Airway epithelial cell (primary cell): ENCODE measurements around the gene PDIA2. TPM values are rescaled to one million over a fixed set of nuclear protein-coding genes. Genes with fewer than 3 reads are reported as not detected.

Experiments
- total RNA-seq: library from RNA; depleted of rRNA; stranded (reverse); fragments of >200 nt; gene quantifications from 2 replicates; pipeline ENCODE4 v1.2.3, GENCODE V29; 2015

The PDIA2 gene
- total RNA-seq: 0.37 TPM in 1 of 2 replicates, not detected in the other

GRCh38 chr16:283033-283805, at the start of gene PDIA2:
Gene PDIA2 (plus strand): TSS chr16:283164. CDS start chr16:283170, 6 bp downstream.

GRCh38 chr16:234468-235305, 48.3 kb upstream of the PDIA2 start, which contains the start of gene FAM234A:
Gene FAM234A (plus strand): TSS chr16:234821. CDS start chr16:254414, 19,593 bp downstream.

GRCh38 chr16:275786-276232, 7.2 kb upstream of the PDIA2 start, which contains the start of gene RGS11:
Gene RGS11 (minus strand): TSS chr16:275944. CDS start chr16:275911, 33 bp downstream.

GRCh38 chr16:280552-280951, 2.4 kb upstream of the PDIA2 start, which contains the start of gene ARHGDIG:
Gene ARHGDIG (plus strand): TSS chr16:280591. CDS start chr16:280681, 90 bp downstream.

Other genes with a start within 250 kb of the PDIA2 start
- gene POLR3K, start 229.6 kb upstream of the PDIA2 start, total RNA-seq: 9.4 and 11.3 TPM in 2 replicates
- 38.7 and 44.4 TPM in 2 replicates for gene SNRNP25, start 229.3 kb upstream of the PDIA2 start, total RNA-seq
- 26.2 and 31.6 TPM in 2 replicates for gene RHBDF1, start 210.5 kb upstream of the PDIA2 start, total RNA-seq
- gene MPG, start 204.9 kb upstream of the PDIA2 start, total RNA-seq: 91.7 and 140 TPM in 2 replicates
- gene NPRL3, start 144.5 kb upstream of the PDIA2 start, total RNA-seq: 13.9 and 20.5 TPM in 2 replicates
- gene HBZ, start 130.5 kb upstream of the PDIA2 start, total RNA-seq: not detected in 2 replicates
- not detected in 2 replicates for gene HBM, start 117.2 kb upstream of the PDIA2 start, total RNA-seq
- not detected in 2 replicates for gene HBA2, start 110.3 kb upstream of the PDIA2 start, total RNA-seq
- 0.99 TPM in 1 of 2 replicates, not detected in the other for gene HBA1, start 106.5 kb upstream of the PDIA2 start, total RNA-seq
- 3.7 and 7.9 TPM in 2 replicates for gene HBQ1, start 102.7 kb upstream of the PDIA2 start, total RNA-seq
- 37.3 and 38.4 TPM in 2 replicates for gene LUC7L, start 53.7 kb upstream of the PDIA2 start, total RNA-seq
- gene FAM234A, start 48.3 kb upstream of the PDIA2 start, total RNA-seq: 62.7 and 69.4 TPM in 2 replicates
- gene RGS11, start 7.2 kb upstream of the PDIA2 start, total RNA-seq: 0.56 and 0.70 TPM in 2 replicates
- 0.60 and 1.6 TPM in 2 replicates for gene ARHGDIG, start 2.6 kb upstream of the PDIA2 start, total RNA-seq
- 33.3 and 34.9 TPM in 2 replicates for gene AXIN1, start 69.6 kb downstream of the PDIA2 start, total RNA-seq
- 171 and 215 TPM in 2 replicates for gene MRPL28, start 87.4 kb downstream of the PDIA2 start, total RNA-seq
- gene PGAP6, start 98.8 kb downstream of the PDIA2 start, total RNA-seq: 48.3 and 56.3 TPM in 2 replicates
- gene NME4, start 114.0 kb downstream of the PDIA2 start, total RNA-seq: 140 and 168 TPM in 2 replicates
- 14.5 and 17.5 TPM in 2 replicates for gene DECR2, start 118.7 kb downstream of the PDIA2 start, total RNA-seq
- gene RAB11FIP3, start 142.5 kb downstream of the PDIA2 start, total RNA-seq: 15.2 and 16.9 TPM in 2 replicates
- 45.1 and 52.1 TPM in 2 replicates for gene CAPN15, start 244.5 kb downstream of the PDIA2 start, total RNA-seq